ENCODE data around the gene CCDC194. TPM values are rescaled to one million over a fixed set of nuclear protein-coding genes. Genes with fewer than 3 reads are reported as not detected.

Gene CCDC194
- total and polyA plus RNA-seq, 2 of the 13 experiments (the other 11 are each of a cell fraction or from before 2014, with no cell fraction given) = 0.13 to 0.21 TPM

DNA sequence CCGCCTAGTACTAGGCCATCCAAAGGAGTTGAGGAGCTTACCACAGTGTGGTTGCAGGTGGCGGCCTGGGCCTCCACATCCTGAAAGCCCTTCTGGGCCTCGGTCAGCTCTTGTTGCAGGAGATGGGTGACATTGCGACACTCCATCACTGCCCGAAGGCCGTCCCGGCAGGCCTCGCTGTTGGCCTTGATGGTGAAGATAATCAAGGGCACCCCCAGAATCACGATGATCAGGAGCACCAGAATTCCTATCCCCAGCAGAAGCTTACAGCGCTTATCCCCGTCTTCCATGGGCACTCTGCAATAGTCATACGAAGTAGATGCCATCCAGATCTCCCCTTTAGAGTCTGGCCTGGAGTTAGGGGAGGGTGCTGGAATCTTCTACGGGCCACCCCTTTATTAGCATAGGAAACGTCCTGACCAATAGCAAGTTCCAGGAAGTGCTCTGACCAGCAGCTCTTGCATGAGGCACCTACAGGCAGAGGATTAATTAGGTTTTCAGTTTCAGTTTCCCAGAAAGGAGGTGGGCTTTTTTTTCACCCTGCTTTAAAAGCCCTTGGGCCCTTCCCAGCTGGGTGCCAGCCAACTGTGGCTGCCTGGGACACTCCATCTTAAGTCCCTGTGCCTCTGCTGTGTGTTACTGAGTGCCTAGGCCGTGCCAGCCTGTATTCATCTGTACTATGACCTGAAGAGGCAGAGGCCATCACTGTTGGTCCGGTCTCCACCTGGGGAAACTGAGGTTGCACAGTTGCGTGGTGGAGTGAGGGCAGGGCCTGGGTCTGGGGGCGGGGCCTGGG lies 11.5 kb upstream of the CCDC194 start, which contains the start of gene BST2 (continued):
- no peak for TF ChIP-seq KIAA2018 (CRISPR knock-in tag; IDR thresholded peaks at IDR 0.05; ENCODE audit: borderline replicate concordance)
- TF ChIP-seq SIX4 (CRISPR knock-in tag; IDR thresholded peaks at IDR 0.05) = no peak
- TF ChIP-seq ATM (IDR thresholded peaks at IDR 0.05; ENCODE audit: borderline replicate concordance) = no peak
- TF ChIP-seq THYN1 (CRISPR knock-in tag; IDR thresholded peaks at IDR 0.05; ENCODE audit: borderline replicate concordance, low read depth) = no peak
- no peak for TF ChIP-seq ZNF782 (CRISPR knock-in tag; IDR thresholded peaks at IDR 0.05; ENCODE audit: borderline replicate concordance)
- TF ChIP-seq GRHL1 (CRISPR knock-in tag; conservative IDR thresholded peaks at IDR 0.05) = no peak
- TF ChIP-seq KLF13 (CRISPR knock-in tag; IDR thresholded peaks at IDR 0.05) = no peak
- TF ChIP-seq, protein P1, sequence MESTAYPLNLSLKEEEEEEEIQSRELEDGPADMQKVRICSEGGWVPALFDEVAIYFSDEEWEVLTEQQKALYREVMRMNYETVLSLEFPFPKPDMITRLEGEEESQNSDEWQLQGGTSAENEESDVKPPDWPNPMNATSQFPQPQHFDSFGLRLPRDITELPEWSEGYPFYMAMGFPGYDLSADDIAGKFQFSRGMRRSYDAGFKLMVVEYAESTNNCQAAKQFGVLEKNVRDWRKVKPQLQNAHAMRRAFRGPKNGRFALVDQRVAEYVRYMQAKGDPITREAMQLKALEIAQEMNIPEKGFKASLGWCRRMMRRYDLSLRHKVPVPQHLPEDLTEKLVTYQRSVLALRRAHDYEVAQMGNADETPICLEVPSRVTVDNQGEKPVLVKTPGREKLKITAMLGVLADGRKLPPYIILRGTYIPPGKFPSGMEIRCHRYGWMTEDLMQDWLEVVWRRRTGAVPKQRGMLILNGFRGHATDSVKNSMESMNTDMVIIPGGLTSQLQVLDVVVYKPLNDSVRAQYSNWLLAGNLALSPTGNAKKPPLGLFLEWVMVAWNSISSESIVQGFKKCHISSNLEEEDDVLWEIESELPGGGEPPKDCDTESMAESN (CRISPR knock-in tag; conservative IDR thresholded peaks at IDR 0.05) = 0 out of 2 replicates have a peak, but pooled peaks have one; percentile 31
- TF ChIP-seq RBFOX2 (IDR thresholded peaks at IDR 0.05; ENCODE audit: low read depth, low read length) = no peak; the same call in 1 of the 2 replicates
- no peak for TF ChIP-seq ZMAT3 (CRISPR knock-in tag; conservative IDR thresholded peaks at IDR 0.05)
- TF ChIP-seq ZNF850 (CRISPR knock-in tag; conservative IDR thresholded peaks at IDR 0.05) = no peak
- TF ChIP-seq CEBPB (IDR thresholded peaks at IDR 0.05; ENCODE audit: borderline replicate concordance, low read depth, low read length) = peak; percentile 97
- TF ChIP-seq POLR2A (IDR thresholded peaks at IDR 0.05; ENCODE audit: insufficient read depth in 1 of 2, low read depth in 2 of 2, low read length in 2 of 2) = peak in 1 of 2 experiments; percentile 78; a peak in 3 of 4 replicates
- TF ChIP-seq BORCS8-MEF2B (CRISPR knock-in tag; IDR thresholded peaks at IDR 0.05) = peak; percentile 27; the same call in 1 of the 2 replicates
- no peak for TF ChIP-seq ZNF737 (CRISPR knock-in tag; IDR thresholded peaks at IDR 0.05; ENCODE audit: borderline replicate concordance)
- TF ChIP-seq, protein P2, sequence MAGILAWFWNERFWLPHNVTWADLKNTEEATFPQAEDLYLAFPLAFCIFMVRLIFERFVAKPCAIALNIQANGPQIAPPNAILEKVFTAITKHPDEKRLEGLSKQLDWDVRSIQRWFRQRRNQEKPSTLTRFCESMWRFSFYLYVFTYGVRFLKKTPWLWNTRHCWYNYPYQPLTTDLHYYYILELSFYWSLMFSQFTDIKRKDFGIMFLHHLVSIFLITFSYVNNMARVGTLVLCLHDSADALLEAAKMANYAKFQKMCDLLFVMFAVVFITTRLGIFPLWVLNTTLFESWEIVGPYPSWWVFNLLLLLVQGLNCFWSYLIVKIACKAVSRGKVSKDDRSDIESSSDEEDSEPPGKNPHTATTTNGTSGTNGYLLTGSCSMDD (CRISPR knock-in tag; IDR thresholded peaks at IDR 0.05) = no peak
